Measurements from ENCODE around the gene PSTPIP1. TPM values are rescaled to one million over a fixed set of nuclear protein-coding genes. Genes with fewer than 3 reads are reported as not detected.

The PSTPIP1 gene
- total and polyA plus RNA-seq, 2 of the 8 experiments (the other 6 are each of a cell fraction or from before 2014, with no cell fraction given) = 1.6 to 1.8 TPM

DNA sequence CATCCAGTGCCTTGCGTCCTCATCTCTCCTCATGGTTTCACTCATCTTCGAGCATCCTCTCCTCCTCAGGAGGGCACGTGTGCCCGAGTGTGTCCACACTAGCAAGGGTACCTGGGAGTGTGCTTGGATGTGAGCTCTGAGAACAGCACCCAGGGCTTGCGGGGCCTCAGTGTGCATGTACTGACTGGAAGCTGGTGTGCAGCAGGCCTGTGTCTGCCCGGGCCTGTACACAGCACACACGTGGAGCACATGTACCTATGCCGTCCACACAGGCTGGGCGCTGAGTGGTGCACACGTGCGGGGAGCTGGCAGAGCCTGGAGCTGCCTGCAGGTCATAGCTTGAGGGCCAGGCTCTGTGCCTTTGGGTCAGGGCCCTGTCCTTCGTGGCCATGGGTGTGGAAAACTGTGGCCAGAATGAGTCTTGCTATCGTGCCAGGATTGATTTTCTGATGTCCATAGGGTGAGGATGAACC, 41.1 kb downstream of the PSTPIP1 start:
- Histone ChIP-seq H2BK12ac (ENCODE audit: low read depth, low read length) (no peak overlapping the region), H2BK120ac (replicated peaks; ENCODE audit: low read depth, low read length) (no peak overlapping the region), H2BK15ac (ENCODE audit: low read length) (no peak overlapping the region), H2AFZ (ENCODE audit: low read length) (no peak overlapping the region), H3K23ac (ENCODE audit: insufficient read length) (no peak overlapping the region), H3K36me3 (ENCODE audit: control insufficient read depth in 2 of 4, insufficient read depth in 4 of 4, low read length in 3 of 4) (peaks cover 0 to 6% (median 1%) of the 10 kb centered on the region in 4 experiments; a peak in 4 of 8 replicates), H4K20me1 (replicated peaks in 1 of 2; ENCODE audit: control insufficient read depth in 1 of 2, insufficient read depth in 2 of 2, low read length in 2 of 2) (no peaks in the 10 kb centered on the region), H2BK5ac (ENCODE audit: low read depth, low read length) (no peak overlapping the region), H3K9ac (replicated peaks in 1 of 4; ENCODE audit: extremely low read depth in 1 of 4, low read depth in 3 of 4, low read length in 3 of 4) (no peak overlapping the region), H3K56ac (replicated peaks; ENCODE audit: insufficient read length, low read depth, low read length) (peak overlapping the region; percentile 18), H3K27ac (ENCODE audit: low read depth, low read length) (no peak overlapping the region), H3K23me2 (ENCODE audit: low read depth, low read length) (no peaks in the 10 kb centered on the region), H3K79me1 (ENCODE audit: low read depth, low read length) (no peaks in the 10 kb centered on the region), H3K79me2 (ENCODE audit: control insufficient read depth in 1 of 2, insufficient read depth in 2 of 2, low read length in 2 of 2) (no peaks in the 10 kb centered on the region), H3K4me3 (ENCODE audit: extremely low read depth in 1 of 4, insufficient read depth in 2 of 4, low read depth in 3 of 4, low read length in 4 of 4) (no peak overlapping the region), H3K9me3 (ENCODE audit: insufficient read depth in 2 of 2, low read depth in 1 of 2, low read length in 1 of 2) (peaks cover 0 to 12% of the 10 kb centered on the region in 2 experiments; a peak in 1 of 4 replicates), H3K27me3 (replicated peaks in 1 of 4; ENCODE audit: control insufficient read depth in 3 of 4, extremely low read depth in 1 of 4, insufficient read depth in 3 of 4, low read length in 3 of 4) (no peaks in the 10 kb centered on the region; a peak in 1 of 7 replicates), H3K4me2 (ENCODE audit: insufficient read depth in 1 of 2, low read depth in 2 of 2, low read length in 2 of 2) (no peak overlapping the region), H3K18ac (ENCODE audit: extremely low read depth, low read length) (no peak overlapping the region), H3K4ac (replicated peaks; ENCODE audit: insufficient read length, low read depth, low read length) (no peak overlapping the region), H2BK20ac (ENCODE audit: low read length) (no peak overlapping the region), H4K5ac (ENCODE audit: insufficient read length, low read depth, low read length) (no peak overlapping the region), H2AK5ac (ENCODE audit: low read depth, low read length) (no peak overlapping the region), H3K4me1 (replicated peaks in 1 of 4; ENCODE audit: control insufficient read depth in 3 of 4, insufficient read depth in 4 of 4, low read length in 3 of 4) (peaks cover 0 to 13% (median 6%) of the 10 kb centered on the region in 4 experiments; a peak in 4 of 7 replicates), H3K14ac (ENCODE audit: insufficient read length) (no peak overlapping the region), H4K91ac (replicated peaks; ENCODE audit: insufficient read length, low read length) (no peak overlapping the region), H4K8ac (ENCODE audit: extremely low read depth, insufficient read depth, low read length) (peak overlapping the region; percentile 51; the same call in 1 of the 2 replicates)
- DNase-seq (ENCODE audit: low read depth in 1 of 2, low spot score in 2 of 2) (peak in 1 of 2 experiments; percentile 43), FAIRE-seq (no peak)
- 88% methylated on average over 13 of the region's 13 CpGs; no CpG with 5 or more reads in 1 of the 2 experiments for WGBS, 2 experiments (ENCODE audit: extremely low coverage in 1 of 2, insufficient coverage in 1 of 2, insufficient read length in 1 of 2, insufficient replicate concordance in 2 of 2, low coverage in 1 of 2, low lambda C conversion rate in 2 of 2, missing lambda C conversion rate in 1 of 2)
- ChIA-PET POLR2A (ENCODE audit: partially characterized antibody) (interaction anchor here (0.6 to 2.1 kb wide), 2 partner anchors 10 to 216 kb away, joined by 3 to 6 read pairs; no protein-coding TSS in a partner anchor), CTCF (ENCODE audit: partially characterized antibody) (interaction anchor here (0.6 to 5.4 kb wide), 18 partner anchors 9 to 558 kb away, joined by 3 to 77 read pairs (median 4); no protein-coding TSS in a partner anchor)
- TF ChIP-seq ASH2L (IDR thresholded peaks at IDR 0.05; ENCODE audit: low read length) (no peak), GABPA (IDR thresholded peaks at IDR 0.05; ENCODE audit: borderline replicate concordance, insufficient read depth, low read length) (no peak), RBBP5 (IDR thresholded peaks at IDR 0.05; ENCODE audit: borderline replicate concordance, low read depth, low read length) (no peak), RFX5 (IDR thresholded peaks at IDR 0.05; ENCODE audit: borderline replicate concordance, low read depth, low read length) (no peak), RXRA (IDR thresholded peaks at IDR 0.05; ENCODE audit: insufficient read depth, low read depth, low read length) (no peak), HDAC6 (IDR thresholded peaks at IDR 0.05; ENCODE audit: low read depth, low read length) (no peak), TAF1 (IDR thresholded peaks at IDR 0.05; ENCODE audit: low read depth, low read length) (no peak), SIN3A (conservative IDR thresholded peaks at IDR 0.05 in 1 of 2, IDR thresholded peaks at IDR 0.05 in 1 of 2; ENCODE audit: low read depth in 1 of 2, low read length in 2 of 2) (no peak), TEAD4 (IDR thresholded peaks at IDR 0.05; ENCODE audit: low read depth, low read length) (no peak)
- TF ChIP-seq, protein P1, sequence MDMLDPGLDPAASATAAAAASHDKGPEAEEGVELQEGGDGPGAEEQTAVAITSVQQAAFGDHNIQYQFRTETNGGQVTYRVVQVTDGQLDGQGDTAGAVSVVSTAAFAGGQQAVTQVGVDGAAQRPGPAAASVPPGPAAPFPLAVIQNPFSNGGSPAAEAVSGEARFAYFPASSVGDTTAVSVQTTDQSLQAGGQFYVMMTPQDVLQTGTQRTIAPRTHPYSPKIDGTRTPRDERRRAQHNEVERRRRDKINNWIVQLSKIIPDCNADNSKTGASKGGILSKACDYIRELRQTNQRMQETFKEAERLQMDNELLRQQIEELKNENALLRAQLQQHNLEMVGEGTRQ (IDR thresholded peaks at IDR 0.05; ENCODE audit: low read length) = no peak
